Keratinocyte (primary cell): ENCODE measurements around the gene CCNH.

Experiments used
- EZH2 ChIP-seq: IDR thresholded peaks from one replicate; pipeline ENCODE4 v1.6.1; 2012; ENCODE audit warnings: inconsistent platforms, mild to moderate bottlenecking, low read length, moderate library complexity
- TF ChIP-seq, protein P1 (sequence below), 3 experiments: IDR thresholded peaks in 1 of 3; conservative IDR thresholded peaks in 1 of 3; optimal IDR thresholded peaks in 1 of 3; 2 replicates in 2 of 3; 3 replicates in 1 of 3; pipeline versions ENCODE3 to v1.5.1; 2011; ENCODE audit warnings: low read length in 3 of 3, mild to moderate bottlenecking in 3 of 3, moderate library complexity in 2 of 3, control low read depth in 1 of 3, inconsistent platforms in 1 of 3; ENCODE audit not compliant: insufficient read depth in 2 of 3; ENCODE audit errors: extremely low read depth in 1 of 3

DNA sequence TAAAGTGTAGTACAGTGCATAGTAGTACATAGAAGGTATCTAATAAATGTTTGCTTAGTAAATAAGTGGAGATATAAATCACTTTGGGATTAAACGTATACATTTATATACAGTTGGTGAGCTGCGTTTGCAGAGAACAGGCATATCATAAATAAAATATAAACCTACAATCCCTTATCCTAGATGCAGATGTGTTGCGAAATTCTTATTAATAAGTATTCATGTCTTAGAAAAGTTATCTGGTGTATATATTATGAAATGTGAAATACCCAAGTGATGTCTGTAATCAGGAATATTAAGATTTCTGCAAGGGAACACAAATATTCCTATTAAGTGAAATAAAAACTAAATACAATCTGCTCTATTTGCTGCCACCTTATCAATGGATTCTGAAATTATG is 8.8 kb downstream of the CCNH start:
- TF ChIP-seq, protein P1, sequence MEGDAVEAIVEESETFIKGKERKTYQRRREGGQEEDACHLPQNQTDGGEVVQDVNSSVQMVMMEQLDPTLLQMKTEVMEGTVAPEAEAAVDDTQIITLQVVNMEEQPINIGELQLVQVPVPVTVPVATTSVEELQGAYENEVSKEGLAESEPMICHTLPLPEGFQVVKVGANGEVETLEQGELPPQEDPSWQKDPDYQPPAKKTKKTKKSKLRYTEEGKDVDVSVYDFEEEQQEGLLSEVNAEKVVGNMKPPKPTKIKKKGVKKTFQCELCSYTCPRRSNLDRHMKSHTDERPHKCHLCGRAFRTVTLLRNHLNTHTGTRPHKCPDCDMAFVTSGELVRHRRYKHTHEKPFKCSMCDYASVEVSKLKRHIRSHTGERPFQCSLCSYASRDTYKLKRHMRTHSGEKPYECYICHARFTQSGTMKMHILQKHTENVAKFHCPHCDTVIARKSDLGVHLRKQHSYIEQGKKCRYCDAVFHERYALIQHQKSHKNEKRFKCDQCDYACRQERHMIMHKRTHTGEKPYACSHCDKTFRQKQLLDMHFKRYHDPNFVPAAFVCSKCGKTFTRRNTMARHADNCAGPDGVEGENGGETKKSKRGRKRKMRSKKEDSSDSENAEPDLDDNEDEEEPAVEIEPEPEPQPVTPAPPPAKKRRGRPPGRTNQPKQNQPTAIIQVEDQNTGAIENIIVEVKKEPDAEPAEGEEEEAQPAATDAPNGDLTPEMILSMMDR (optimal IDR thresholded peaks at IDR 0.05 in 1 of 3, IDR thresholded peaks at IDR 0.05 in 1 of 3, conservative IDR thresholded peaks at IDR 0.05 in 1 of 3; ENCODE audit: extremely low read depth in 1 of 3, insufficient read depth in 2 of 3, low read length in 3 of 3): no peak
- no peak for TF ChIP-seq EZH2
